ENCODE results near the gene PIH1D1.

- TF ChIP-seq CTCF (conservative IDR thresholded peaks at IDR 0.05; ENCODE audit: low read depth in 2 of 2) (no peak), EZH2 (IDR thresholded peaks at IDR 0.05; ENCODE audit: low read depth, unreplicated experiment) (no peak)
These were observed 13.4 kb downstream of the PIH1D1 start for GRCh38 chr19:49438261-49438660.

All from GM23338 (cell line).